H1 (cell line): Measurements from ENCODE around the gene ARHGAP1. TPM values are rescaled to one million over a fixed set of nuclear protein-coding genes. Genes with fewer than 3 reads are reported as not detected.

Experiments used
- POLR2AphosphoS5 ChIP-seq: IDR thresholded peaks from 2 replicates; pipeline ENCODE4 v1.6.1; 2011; ENCODE audit warnings: low read depth, low read length
- RFX5 ChIP-seq: IDR thresholded peaks from 2 replicates; pipeline ENCODE4 v1.6.1; 2011; ENCODE audit warnings: low read depth, low read length, improper control_type of control experiment, borderline replicate concordance
- RNF2 ChIP-seq: fragments of 200-900, 300-1000 bp; sonication (generic); IDR thresholded peaks from 2 replicates; pipeline ENCODE4 v1.7.1; 2016; ENCODE audit warnings: borderline replicate concordance, low read depth, mild to moderate bottlenecking, antibody characterized with exemption, low read length; ENCODE audit not compliant: poor library complexity, severe bottlenecking; ENCODE audit errors: missing control alignments
- polyA plus RNA-seq, 7 experiments: library from polyadenylated mRNA; depleted of rRNA in 3 of 7; stranded (reverse) in 5 of 7; unstranded in 2 of 7; fragments of >200 nt in 5 of 7; fragments of 200-250 nt in 2 of 7; gene quantifications; 1 replicate in 5 of 7; 2 replicates in 1 of 7; 4 replicates in 1 of 7; pipeline versions ENCODE4 v1.2.1 to v1.2.3, GENCODE V29; 2011 to 2013; ENCODE audit warnings: missing spikeins in 2 of 7, mixed read lengths in 2 of 7
- total RNA-seq: library from RNA; stranded (reverse); fragmentation: NEBNext Ultra II Directional; extraction: Animal tissue kit (Norgen Biotek cat#: 25700); gene quantifications from 2 replicates; pipeline ENCODE4 v1.2.1, GENCODE V29; 2021

The ARHGAP1 gene
- total and polyA plus RNA-seq, 2 of the 8 experiments (the other 6 are each of a cell fraction or from before 2014, with no cell fraction given), result 28.6 to 58.8 TPM

DNA sequence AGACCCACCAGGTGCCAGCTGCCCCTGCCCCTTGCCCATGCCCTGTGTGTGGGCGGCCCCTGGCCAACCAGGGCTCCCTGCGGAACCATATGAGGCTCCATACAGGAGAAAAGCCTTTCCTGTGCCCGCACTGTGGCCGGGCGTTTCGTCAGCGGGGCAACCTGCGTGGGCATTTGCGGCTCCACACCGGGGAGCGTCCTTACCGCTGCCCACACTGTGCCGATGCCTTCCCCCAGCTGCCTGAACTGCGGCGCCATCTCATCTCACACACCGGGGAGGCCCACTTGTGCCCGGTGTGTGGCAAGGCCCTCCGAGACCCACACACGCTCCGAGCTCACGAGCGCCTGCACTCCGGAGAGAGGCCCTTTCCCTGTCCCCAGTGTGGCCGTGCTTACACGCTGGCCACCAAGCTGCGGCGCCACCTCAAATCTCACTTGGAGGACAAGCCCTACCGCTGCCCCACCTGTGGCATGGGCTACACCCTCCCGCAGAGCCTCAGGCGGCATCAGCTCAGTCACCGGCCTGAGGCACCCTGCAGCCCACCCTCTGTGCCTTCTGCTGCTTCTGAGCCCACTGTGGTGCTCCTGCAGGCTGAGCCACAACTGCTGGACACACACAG lies 4.8 kb upstream of the ARHGAP1 start (continued):
- no peak for TF ChIP-seq RNF2
- TF ChIP-seq RFX5, result no peak
- TF ChIP-seq POLR2AphosphoS5, result no peak
